GM18951 (cell line): ENCODE results near the gene TAGLN2.
"Not testable (repeated sequence)": the region's sequence is repeated elsewhere in the genome, so short reads cannot be mapped to it uniquely, and the experiment has no call there.

Experiments
- POLR2A ChIP-seq: IDR thresholded peaks from 4 replicates; pipeline ENCODE4 v1.6.1; 2011; ENCODE audit warnings: mild to moderate bottlenecking; ENCODE audit not compliant: insufficient read length, insufficient read depth; ENCODE audit errors: extremely low read depth
- in situ Hi-C: fragments of 300-500 bp; cut with MboI; formaldehyde crosslinking; loops from one replicate; pipeline ENCODE4 v1.12.0; 2022; ENCODE audit warnings: low sequenced_read_pairs, mixed read lengths, inconsistent platforms; ENCODE audit not compliant: unreplicated experiment

TAGLN2 gene

GRCh38 chr1:159918352-159919200 is 6.7 kb downstream of the TAGLN2 start:
- no peak for TF ChIP-seq POLR2A
- in situ Hi-C loops: no loop called here

- TF ChIP-seq POLR2A: no peak
- in situ Hi-C loops: no loop called here
These were observed 7.6 kb downstream of the TAGLN2 start for GRCh38 chr1:159917533-159918351.

- TF ChIP-seq POLR2A: no peak
- in situ Hi-C loops: no loop called here
These were observed 8.9 kb downstream of the TAGLN2 start for GRCh38 chr1:159916242-159917051.

- in situ Hi-C loops: no loop called here
- TF ChIP-seq POLR2A: no peak
These were observed 9.6 kb downstream of the TAGLN2 start for GRCh38 chr1:159915571-159916241.

GRCh38 chr1:159914252-159915018 is 10.9 kb downstream of the TAGLN2 start:
- in situ Hi-C loops: no loop called here
- no peak for TF ChIP-seq POLR2A

GRCh38 chr1:159913451-159914192 is 11.7 kb downstream of the TAGLN2 start:
- in situ Hi-C loops: no loop called here
- TF ChIP-seq POLR2A: no peak

GRCh38 chr1:159911326-159912070 is 13.8 kb downstream of the TAGLN2 start:
- TF ChIP-seq POLR2A: no peak
- in situ Hi-C loops: no loop called here

GRCh38 chr1:159908031-159908940 is 17.0 kb downstream of the TAGLN2 start:
- in situ Hi-C loops: no loop called here
- TF ChIP-seq POLR2A: no peak

- TF ChIP-seq POLR2A: no peak
- in situ Hi-C loops: no loop called here
These were observed 18.3 kb downstream of the TAGLN2 start for GRCh38 chr1:159906960-159907359.

GRCh38 chr1:159904036-159904435 is 21.3 kb downstream of the TAGLN2 start:
- in situ Hi-C loops: not testable (repeated sequence)
